ENCODE results near the gene PRKAG1.

DNA sequence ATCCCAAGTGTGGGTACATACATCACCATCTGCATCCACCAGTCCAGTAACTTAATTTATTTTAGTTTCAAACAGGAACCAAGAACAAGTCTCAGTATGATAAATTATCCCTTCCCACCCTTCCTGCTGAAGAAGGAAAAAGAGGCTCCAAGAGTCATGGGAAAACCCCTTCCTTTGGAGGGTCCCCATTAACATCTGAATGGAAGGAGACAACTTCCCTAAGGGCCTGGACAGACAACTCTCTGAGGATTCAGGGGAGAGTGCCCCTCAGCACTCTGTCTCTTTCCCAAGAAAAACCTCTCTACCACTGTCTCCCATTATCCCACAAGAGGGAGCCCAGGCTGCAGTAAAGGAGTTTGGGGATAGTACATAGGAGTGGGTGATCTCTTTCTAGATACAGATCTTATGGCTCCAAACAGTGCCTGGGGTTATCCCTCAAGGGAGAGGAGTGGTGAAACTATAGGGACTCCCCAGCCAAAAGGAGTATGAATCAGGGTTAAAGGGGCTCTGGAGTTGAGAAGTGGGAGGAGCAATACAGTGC lies 53.2 kb downstream of the PRKAG1 start:
- TF ChIP-seq, protein P1, sequence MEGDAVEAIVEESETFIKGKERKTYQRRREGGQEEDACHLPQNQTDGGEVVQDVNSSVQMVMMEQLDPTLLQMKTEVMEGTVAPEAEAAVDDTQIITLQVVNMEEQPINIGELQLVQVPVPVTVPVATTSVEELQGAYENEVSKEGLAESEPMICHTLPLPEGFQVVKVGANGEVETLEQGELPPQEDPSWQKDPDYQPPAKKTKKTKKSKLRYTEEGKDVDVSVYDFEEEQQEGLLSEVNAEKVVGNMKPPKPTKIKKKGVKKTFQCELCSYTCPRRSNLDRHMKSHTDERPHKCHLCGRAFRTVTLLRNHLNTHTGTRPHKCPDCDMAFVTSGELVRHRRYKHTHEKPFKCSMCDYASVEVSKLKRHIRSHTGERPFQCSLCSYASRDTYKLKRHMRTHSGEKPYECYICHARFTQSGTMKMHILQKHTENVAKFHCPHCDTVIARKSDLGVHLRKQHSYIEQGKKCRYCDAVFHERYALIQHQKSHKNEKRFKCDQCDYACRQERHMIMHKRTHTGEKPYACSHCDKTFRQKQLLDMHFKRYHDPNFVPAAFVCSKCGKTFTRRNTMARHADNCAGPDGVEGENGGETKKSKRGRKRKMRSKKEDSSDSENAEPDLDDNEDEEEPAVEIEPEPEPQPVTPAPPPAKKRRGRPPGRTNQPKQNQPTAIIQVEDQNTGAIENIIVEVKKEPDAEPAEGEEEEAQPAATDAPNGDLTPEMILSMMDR (tag by site-specific recombination; IDR thresholded peaks at IDR 0.05), result peak; percentile 53; the same call in 1 of the 2 replicates
- TF ChIP-seq ZNF585B (tag by site-specific recombination; IDR thresholded peaks at IDR 0.05), result no peak
- TF ChIP-seq, protein P2, sequence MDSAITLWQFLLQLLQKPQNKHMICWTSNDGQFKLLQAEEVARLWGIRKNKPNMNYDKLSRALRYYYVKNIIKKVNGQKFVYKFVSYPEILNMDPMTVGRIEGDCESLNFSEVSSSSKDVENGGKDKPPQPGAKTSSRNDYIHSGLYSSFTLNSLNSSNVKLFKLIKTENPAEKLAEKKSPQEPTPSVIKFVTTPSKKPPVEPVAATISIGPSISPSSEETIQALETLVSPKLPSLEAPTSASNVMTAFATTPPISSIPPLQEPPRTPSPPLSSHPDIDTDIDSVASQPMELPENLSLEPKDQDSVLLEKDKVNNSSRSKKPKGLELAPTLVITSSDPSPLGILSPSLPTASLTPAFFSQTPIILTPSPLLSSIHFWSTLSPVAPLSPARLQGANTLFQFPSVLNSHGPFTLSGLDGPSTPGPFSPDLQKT (IDR thresholded peaks at IDR 0.05; ENCODE audit: borderline replicate concordance, low read depth, low read length), result no peak

Data from HEK293 (cell line).